GM19238 (cell line): ENCODE data around the gene BCL6.

Source experiments
- DNase-seq: peaks from one replicate; pipeline ENCODE4 v3.0.0; 2011; ENCODE audit warnings: low spot score; ENCODE audit not compliant: insufficient read length

BCL6 gene

DNA sequence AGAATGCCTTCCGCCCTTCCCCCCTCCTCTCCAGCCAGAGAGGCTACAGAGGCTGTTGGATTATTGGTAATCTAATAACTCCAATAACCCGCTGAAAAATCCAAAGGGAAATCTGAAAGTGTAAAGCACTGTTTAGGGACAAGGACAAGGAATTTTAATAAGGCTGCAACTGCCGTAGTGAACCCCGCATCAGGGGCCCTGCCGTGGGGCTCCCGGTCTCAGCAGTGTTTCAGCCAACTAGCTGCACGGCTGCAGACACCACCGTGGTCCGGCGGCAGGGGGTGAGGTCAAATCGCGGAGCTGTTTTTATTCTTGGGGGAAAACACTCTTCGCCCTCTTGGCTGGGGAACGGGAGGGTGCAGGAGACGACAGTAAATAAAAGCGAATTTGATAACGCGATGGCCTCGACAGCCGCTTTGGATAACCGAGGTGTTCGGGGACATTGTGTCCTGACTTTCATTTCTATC, 6.1 kb downstream of the BCL6 start:
- no peak for DNase-seq

DNA sequence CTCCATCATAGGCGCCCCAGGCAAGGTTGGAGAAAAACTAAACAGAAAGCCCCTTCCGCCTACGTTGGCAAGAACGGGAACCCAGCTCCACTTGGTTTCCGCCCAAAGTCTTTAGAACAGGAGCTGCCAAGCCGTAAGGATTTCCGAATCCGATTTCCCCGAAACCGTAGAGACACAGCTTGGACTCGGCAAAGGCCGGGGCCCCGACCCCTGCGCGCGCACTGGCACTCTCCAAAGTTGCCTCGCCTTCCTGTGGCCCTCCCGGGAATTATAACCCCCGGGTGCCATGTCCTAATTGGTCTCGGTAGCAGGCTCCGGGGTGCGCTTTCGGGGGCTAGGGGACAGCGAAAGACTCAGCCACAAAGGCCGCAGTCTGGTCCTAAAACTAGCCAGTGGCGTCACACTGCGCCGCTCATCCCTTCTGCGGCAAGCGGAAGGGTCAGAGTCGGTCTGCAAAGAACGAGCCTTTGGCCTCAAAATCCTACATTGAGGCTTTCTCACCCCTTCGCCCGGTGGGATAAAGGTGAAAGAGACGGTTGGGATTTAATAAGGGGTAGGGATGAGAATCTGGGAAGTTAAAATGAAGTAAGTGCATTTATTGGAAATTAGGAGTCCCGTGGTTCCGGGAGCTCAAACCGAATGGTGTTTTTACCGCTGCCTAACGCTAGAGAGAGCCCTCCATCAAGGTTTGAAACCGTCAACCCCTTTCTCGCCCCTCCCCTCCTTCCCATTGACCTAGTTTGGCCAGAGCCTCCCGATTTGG, 6.8 kb downstream of the BCL6 start:
- DNase-seq = peak; percentile 57

DNA sequence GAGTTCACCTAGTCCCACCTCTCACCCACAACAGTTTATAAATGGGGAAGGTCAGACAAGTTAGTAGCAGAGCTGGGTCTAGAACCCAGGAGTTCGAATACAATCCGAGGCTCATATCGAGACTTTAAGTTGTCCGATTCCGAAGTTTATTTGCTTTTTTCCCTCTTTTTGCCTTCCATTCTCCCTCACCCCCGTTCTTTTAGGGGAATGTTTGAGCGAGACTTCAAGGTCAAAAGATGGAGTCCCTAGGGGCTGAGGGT, 7.3 kb downstream of the BCL6 start:
- no peak for DNase-seq

DNA sequence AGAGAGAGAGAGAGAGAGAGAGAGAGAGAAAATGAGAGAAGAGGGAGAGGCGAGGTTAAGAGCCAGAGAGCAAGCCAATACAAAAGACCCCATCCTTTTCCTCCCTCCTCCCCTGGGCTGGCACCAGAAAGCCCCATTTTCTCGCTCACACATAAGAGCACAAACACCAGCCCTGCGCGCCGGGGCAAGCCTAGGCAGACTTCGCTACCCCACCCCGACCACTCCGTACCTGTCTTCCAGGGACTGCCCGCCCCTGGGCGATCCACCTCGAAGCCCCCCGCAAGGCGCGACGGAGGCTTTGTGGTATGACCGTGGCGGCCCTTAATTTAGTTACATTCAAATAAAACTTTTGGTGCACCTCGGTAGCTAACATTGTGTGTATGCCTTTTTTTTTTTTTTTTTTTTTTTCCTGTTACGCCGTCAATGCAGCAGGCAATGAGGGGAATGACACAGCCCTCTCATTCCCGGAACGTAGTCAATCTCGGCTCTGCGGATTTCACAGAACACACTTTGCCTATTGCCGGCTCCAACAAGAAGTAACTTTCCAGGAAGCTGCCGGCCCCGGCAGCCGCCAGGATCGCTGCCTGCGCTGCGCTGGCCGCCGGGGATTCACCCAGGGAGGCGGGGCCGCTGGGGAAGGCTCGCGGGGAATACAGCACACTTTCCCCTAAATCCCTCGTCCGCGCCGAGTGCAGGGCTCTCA, 7.7 kb downstream of the BCL6 start:
- DNase-seq = no peak

DNA sequence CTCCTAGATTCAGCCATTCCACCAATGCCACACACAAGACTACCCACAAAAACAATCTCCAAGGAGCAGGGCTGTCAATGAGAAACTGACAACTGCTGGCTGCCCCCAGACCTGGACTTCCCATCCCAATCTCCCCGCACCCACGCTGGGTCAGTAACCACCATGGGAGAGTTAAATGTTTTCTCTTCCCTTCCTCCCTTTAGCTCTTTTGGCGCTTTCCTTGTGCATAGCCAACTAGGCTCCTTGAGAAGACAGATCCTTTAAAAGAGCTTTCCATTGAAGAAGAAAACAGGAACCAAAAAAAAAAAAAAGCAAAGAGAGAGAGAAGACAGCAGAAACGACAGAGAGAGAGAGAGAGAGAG, 8.3 kb downstream of the BCL6 start:
- DNase-seq = no peak

DNA sequence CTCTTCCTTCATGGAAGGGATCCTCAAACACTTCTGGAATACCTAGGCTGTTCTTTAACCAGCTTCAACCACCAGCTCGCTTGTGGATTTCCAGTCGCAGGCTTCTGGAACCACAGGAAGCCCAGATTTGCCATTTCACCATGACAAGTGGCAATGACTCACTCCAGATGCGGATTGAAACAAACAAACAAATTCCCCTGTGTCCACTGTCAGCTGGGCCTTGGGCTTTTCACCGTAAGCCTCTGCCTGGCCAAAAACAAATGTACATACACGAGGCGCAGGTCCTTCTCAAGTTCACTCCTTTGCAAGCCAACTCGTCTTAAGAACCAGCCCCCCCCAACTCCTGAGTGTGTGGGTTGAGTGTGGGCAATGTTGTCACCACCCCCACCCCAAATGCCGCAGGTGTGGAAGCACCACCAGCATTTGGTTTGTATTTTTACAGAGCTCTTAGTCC, 8.8 kb downstream of the BCL6 start:
- no peak for DNase-seq

DNA sequence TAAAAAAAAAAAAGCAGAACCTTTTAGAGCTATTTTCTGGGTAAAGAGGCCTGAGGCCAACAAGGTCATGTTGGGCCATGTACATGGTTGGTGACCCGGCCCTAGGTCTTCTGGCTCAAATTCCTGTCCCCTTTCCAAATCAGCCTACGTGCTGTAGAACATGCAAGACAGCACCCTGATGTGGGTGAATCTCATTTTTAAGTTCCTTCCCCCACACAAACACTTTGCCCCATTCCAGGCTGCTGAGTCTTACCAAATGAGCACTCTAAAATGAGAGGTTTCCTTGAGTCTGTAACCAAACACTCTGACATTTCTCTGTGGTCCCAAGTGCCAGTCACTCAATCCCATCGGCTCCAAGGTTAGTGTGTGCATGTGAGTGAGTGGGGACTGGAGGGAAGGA, 9.4 kb downstream of the BCL6 start:
- DNase-seq = no peak

DNA sequence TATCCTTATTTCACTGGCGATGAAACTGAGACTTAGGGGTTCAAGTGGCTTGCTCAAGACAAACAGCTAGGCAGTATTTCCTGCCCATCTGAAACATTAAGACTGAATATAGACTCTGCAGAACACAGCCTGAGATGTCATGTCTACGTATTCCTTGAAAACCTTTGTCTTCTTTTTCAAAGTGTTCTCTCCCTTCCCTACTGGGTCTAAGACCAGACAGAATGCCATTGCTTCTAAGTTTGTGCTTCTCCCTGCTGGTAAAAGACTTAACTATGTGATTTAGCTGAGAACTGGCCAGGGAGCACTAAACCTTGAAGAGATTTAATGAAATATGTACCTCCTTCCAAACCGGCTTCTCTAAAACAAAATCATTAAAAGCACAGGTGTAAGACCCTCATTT, 9.9 kb downstream of the BCL6 start:
- DNase-seq = no peak

DNA sequence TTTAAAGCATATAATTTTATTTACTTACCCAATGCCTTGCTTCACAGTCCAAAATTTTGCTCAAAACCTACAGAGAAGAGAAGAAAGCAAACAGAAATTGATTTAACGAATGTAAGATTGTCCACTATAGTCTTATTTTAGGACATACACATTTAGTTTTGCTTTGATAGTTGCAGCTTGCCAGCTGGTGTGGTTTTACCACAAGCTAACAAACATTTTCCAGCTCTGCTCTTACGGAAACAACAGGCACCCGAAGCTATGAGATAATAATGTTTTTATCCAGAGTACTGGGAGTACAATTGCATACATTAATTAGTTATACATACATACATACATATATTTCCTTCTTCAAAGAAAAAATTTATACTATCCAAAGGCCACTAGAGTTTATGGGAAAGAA, 10.4 kb downstream of the BCL6 start:
- no peak for DNase-seq

DNA sequence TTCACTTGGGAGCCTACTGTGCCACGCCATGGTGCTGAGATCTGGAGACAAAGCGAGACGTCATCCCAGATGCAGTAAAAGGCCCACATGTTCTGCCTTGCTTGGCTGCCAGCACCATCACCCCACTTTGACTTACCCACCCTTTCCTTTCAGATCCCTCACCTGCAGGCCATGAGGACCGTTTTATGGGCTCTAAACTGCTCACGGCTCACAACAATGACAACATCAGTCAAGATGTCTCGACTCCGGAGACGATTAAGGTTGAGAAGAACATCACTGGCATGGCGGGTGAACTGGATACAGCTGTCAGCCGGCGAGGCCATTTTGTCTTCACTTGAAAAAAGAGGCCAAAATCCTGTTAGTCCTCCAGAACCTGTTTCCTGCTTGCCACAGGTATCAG, 11.9 kb downstream of the BCL6 start:
- DNase-seq = no peak

DNA sequence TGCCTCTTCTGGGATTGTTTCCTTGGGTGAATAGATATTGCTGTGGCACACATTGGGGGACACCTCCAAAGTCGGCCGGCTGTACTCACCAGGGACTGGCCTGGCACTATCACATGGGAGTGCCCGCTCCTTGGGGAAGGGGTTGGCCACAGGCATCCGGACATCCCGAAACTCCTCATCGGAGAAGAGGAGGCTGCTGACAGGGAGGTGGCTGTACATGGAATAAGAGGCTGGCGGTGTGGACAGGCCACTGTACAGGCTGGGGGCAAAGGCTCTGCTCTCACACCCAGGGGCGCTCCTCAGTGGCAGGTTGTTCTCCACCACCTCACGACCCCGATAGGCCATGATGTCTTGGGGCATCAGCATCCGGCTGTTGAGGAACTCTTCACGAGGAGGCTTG, 15.7 kb downstream of the BCL6 start:
- DNase-seq = no peak

DNA sequence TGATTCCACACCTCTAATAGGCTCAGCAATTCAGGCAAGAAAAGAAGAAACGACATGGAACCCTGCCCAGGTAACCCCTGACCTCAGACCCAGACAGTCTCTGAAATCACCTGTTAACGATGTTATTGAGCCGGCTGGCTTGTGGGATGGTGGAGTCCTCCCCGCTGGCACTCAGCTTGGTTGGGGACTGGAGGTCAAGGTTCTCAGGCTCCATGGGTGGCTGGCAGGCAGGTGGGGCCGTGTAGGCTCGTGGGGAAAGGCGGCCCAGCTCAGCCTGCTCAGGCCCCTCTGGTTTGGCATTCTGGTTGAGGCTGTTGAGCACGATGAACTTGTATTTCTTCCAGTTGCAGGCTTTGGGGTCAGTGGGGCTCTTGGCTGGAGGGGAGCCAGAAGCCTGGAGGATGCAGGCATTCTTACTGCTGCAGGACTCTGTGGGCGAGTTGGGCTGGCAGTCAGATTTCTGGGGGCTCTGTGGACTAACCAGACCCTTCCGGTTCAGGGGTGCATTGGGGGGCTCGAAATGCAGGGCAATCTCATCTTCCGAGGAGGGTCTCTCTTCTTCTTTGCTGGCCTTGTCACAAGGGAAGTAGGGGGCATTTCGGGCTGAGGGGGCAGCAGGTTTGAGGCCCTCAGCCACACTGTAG, 16.2 kb downstream of the BCL6 start:
- DNase-seq = no peak

DNA sequence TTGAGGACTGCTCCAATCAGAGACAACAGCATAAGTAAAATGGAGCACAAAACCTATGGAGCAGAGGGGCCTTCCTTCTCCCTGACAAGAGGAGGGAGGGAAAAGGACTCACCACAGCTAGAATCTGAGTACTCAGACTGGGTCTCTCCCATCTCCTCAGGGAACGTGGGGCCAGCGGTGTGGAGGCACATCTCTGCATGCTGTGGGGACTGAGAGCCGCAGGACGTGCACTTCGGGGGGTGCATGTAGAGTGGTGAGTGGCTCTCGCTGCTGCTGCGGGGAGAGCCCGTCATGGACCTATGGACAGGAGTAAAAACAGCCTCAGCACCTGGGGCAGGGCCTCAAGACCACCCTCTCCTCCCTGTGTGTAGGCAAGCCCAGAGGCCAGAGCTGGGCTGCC, 17.0 kb downstream of the BCL6 start:
- DNase-seq = no peak

DNA sequence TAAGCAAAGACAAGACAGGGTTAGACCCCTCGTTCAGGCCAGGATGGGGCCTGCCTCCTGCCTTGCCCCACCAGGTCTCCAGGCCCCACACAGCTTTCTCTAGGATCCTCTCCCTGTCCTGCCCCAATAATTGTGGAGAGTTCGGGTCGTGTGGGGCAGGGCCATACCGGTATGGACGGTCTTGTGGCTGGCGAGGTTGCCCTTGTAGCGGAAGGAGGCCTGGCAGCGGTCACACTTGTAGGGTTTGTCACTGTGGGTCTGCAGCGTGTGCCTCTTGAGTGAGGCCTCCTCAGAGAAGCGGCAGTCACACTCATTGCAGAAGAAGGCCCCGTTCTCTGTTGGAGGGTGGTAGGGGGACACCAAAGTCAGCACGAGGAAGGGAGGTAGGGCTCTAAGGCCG, 18.7 kb downstream of the BCL6 start:
- DNase-seq = no peak

DNA sequence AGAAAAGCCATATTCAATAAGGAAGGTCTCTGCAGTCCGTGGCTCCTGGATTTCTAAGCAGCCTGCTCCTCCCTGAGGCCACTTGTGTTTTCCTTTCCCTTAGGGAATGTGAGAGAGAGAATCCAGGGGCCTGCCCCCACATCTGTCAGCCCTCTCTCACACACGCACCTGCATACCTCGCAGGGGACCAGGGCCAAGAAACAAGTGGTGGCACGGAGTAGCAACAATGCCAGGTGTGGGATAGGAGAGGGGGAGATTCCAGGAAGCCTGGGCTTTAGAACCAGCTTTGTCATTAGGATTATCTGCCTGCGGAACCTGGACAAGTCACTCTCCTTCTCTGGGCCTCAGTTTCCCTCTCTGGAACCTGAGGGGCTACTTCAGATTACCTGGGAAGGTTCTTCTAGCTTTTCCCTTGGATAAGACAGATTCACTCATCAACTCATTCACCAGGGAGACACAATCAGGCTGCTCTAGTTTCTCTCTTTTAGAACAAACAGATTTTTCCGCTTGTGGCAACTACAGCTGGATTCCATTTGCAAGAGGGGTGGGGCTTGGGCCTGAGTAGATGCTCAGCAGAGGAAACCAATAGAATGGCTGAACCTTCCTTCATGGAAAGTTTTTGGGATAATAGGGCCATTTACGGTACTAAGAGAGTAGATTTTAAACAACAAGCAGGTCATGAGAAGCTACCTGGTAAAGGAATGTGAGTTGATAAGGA, 19.5 kb downstream of the BCL6 start:
- no peak for DNase-seq

DNA sequence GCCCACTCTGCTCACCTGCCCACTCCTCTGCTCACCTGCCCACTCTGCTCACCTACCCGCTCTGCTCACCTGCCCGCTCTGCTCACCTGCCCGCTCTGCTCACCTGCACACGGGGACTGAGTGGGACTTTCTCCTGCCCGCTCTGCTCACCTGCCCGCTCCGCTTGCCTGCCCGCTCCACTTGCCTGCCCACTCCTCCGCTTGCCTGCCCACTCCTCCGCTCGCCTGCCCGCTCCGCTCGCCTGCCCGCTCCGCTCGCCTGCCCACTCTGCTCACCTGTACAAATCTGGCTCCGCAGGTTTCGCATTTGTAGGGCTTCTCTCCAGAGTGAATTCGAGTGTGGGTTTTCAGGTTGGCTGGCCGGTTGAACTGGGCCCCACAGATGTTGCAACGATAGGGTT, 20.0 kb downstream of the BCL6 start:
- no peak for DNase-seq

DNA sequence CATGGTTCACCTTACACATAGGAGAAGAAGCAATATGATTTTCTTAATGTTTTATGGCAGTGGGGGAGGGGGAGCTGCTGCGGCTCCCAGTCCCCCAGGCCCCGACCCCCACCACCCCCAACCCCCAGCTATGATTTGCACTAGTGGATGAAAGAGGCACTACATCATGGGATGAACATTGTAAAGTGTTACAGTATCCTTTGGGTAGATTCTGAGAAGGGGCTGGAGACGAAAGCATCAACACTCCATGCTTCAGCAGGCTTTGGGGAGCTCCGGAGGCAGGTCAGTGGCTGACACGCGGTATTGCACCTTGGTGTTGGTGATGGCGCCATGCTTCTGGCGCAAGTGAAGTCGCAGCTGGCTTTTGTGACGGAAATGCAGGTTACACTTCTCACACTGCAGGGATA, 23.1 kb downstream of the BCL6 start:
- no peak for DNase-seq

DNA sequence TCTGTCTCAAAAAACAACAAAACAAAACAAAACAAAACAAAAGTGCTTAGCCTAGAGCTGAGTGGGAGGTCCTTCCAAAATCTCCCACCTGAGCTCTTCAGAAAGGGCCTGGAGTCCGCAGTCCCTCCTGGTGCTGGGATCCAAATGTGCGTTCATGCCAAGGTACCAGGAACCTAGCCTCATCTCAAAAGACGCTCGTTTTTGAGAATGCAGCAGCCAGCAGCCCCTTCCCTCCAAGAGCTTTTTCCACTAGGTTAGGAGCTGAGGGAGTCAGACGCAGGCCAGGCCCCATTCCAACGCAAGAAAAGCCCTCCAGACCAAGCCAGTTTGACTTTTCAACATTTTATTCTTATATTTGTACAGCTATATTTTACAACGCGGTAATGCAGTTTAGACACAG, 24.2 kb downstream of the BCL6 start:
- no peak for DNase-seq

DNA sequence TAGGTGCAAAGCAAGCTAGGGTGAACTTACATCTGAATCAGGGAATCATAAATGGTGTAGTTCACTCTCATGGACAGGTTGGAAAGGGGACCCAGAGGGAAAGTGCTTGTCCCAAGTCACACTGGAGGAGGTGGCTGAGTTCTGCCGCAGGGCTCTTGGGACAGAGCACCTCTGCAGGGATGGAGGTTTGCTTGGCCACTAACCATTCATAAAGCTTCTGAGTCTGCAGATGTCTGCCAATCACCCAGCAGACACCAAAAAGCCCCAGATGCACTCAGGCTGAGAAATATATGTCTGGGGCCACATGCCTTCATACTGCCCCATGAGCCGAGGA, 25.0 kb downstream of the BCL6 start:
- DNase-seq = no peak

DNA sequence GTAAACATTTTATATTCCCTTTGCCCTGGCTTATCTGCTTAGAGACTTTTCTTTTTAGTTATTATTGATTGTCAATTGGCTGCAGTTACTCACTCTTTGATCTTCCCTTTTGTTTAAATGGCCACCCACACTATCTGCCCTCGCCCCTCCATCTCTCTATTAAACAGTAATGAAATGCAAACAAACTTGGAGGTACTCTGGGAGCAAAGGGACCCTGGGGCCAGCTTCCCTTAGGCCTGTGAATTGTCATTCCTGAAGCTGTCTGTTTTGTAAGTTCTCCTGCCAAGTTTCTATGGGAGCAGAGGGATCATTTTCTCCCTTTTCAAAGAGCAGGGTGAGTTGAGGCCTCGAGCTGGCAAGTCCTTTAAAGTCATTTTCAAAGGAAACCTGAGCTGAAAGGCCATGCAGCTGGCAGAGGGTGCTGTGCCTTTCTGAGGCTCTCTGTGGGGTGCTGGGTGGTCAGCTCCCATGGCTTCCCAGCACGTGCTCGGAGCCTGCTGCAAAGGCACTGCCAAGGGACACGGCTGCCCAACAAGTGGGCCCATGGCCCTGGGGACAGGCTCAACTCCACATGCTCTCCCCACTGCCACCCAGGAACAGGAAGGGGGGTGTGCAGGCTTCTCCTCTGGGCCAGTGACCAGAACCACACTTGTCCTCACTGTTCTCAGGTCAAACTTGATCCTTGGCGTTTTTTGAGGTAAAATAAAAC, 25.5 kb downstream of the BCL6 start:
- no peak for DNase-seq

DNA sequence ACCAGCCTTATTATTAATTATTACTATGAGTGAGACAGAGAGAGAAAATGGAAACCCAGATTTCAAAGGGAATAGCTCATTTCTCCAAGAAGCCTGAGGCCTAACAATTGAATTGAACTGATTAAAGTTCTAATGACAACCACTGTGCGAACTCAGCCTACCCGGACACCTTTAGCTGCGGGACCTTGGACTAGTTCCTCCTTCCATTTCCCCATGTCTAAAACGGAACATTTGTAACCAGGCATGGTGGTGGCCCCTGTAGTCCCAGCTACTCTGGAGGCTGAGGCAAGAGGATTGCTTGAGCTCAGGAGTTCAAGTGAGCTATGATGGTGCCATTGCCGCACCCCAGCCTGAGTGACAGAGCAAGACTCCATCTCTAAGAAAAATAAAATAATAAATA, 26.5 kb downstream of the BCL6 start:
- DNase-seq = no peak

DNA sequence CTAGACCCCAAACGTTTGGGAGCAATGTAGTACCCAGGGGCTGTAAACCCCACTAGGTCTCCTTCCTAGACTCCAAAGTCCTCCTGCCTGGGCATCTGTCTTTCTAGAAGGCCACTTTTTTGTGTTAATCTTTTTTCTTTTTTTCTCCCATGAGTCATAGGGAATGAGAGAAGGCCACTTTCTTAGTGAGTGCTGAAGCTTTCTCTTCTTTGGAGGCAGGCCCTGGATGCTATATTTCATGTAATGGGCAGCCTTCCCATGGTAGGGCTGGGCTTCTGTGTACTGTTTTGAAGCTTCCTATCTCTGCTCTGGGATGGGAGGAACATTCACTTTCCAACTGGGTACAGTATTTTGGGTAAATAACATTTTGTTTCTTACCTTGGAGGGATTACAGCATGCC, 27.7 kb downstream of the BCL6 start:
- no peak for DNase-seq
